ENCODE data around the gene ARHGAP26. TPM values are rescaled to one million over a fixed set of nuclear protein-coding genes. Genes with fewer than 3 reads are reported as not detected.

The ARHGAP26 gene
- total RNA-seq, 2 donors from 2014 or later: 27.5 to 80.7 TPM

DNA sequence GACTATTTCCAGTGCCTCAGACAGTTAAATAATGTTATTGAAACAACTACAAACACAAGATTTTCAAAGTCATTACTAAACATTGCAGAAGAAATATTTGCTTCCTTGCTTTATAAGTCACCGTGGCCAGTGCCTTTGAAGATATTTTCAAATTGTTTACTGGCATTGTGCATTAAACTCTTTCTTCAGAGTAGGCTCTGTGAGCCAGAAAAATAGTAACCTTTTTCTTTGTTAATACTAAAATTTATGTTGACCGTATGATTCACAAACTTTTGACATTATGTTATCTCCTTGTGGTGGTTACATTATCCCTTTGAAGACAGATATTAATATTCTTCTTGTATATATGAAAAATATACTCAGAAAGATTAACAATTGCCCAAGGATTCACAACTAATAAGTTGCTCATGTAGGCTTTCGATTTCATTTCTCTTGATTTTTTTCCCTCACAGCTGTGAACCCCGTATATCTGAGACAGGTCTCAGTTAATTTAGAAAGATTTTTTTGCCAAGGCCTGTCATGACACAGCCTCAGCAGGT, 493.2 kb downstream of the ARHGAP26 start:
- no peak overlapping the region for H3K4me3 ChIP-seq
- H3K27ac ChIP-seq: no peak overlapping the region
- H3K9me3 ChIP-seq: no peaks in the 10 kb centered on the region
- TF ChIP-seq, protein P1, sequence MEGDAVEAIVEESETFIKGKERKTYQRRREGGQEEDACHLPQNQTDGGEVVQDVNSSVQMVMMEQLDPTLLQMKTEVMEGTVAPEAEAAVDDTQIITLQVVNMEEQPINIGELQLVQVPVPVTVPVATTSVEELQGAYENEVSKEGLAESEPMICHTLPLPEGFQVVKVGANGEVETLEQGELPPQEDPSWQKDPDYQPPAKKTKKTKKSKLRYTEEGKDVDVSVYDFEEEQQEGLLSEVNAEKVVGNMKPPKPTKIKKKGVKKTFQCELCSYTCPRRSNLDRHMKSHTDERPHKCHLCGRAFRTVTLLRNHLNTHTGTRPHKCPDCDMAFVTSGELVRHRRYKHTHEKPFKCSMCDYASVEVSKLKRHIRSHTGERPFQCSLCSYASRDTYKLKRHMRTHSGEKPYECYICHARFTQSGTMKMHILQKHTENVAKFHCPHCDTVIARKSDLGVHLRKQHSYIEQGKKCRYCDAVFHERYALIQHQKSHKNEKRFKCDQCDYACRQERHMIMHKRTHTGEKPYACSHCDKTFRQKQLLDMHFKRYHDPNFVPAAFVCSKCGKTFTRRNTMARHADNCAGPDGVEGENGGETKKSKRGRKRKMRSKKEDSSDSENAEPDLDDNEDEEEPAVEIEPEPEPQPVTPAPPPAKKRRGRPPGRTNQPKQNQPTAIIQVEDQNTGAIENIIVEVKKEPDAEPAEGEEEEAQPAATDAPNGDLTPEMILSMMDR (IDR thresholded peaks at IDR 0.05): no peak
- H3K36me3 ChIP-seq: no peaks in the 10 kb centered on the region
- H3K4me1 ChIP-seq (ENCODE audit: control insufficient read depth in 1 of 2, low read depth in 2 of 2): no peaks in the 10 kb centered on the region
- no peaks in the 10 kb centered on the region for H3K27me3 ChIP-seq (replicated peaks; ENCODE audit: insufficient read depth)
- DNase-seq (ENCODE audit: low spot score): no peak
- no peak for ATAC-seq (ENCODE audit: insufficient number of reproducible peaks, low FRiP score, low read depth)

DNA sequence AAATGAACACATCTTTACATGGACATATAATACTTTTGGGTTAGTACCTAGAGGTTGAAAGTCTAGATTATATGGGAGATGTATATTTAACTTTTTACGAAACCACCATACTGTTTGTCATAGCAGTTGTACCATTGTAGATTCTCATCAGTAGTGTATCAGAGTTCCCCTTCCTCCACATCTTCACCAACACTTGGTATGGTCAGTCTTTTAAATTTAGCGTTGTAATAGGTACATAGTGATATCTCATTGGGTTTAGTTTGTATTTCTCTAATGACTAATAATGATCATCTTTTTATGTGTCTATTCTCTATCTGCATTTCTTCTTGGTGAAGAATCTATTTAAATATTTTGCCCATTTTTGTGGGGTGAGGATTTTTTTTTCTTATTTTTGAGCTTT, 495.8 kb downstream of the ARHGAP26 start:
- Histone ChIP-seq H3K4me1 (ENCODE audit: control insufficient read depth in 1 of 2, low read depth in 2 of 2) (no peaks in the 10 kb centered on the region), H3K27ac (no peak overlapping the region), H3K4me3 (no peak overlapping the region), H3K9me3 (no peaks in the 10 kb centered on the region), H3K27me3 (replicated peaks; ENCODE audit: insufficient read depth) (no peaks in the 10 kb centered on the region), H3K36me3 (no peaks in the 10 kb centered on the region)
- DNase-seq (ENCODE audit: low spot score): no peak
- ATAC-seq (ENCODE audit: insufficient number of reproducible peaks, low FRiP score, low read depth): no peak
- TF ChIP-seq, protein P1 (IDR thresholded peaks at IDR 0.05): no peak

DNA sequence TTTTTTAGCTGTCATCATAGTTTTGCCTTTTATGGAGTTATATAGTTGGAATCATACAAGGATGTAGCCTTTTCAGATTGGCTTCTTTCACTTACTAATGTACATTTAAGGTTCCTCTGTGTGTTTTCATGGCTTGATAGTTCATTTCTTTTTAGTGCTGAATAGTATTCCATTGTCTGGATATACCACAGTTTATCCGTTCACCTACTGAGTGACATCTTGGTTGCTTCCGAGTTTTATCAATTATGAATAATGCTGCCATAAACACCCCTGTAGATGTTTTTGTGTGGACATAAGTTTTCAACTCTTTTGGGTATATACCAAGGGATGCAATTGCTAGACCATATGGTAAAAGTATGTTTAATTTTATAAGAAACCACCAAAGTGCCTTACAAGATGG, 497.0 kb downstream of the ARHGAP26 start:
- H3K36me3 ChIP-seq: no peaks in the 10 kb centered on the region
- H3K4me3 ChIP-seq: no peak overlapping the region
- no peak for DNase-seq (ENCODE audit: low spot score)
- H3K4me1 ChIP-seq (ENCODE audit: control insufficient read depth in 1 of 2, low read depth in 2 of 2): no peaks in the 10 kb centered on the region
- H3K27me3 ChIP-seq (replicated peaks; ENCODE audit: insufficient read depth): no peaks in the 10 kb centered on the region
- no peak overlapping the region for H3K27ac ChIP-seq
- H3K9me3 ChIP-seq: no peaks in the 10 kb centered on the region
- TF ChIP-seq, protein P1 (IDR thresholded peaks at IDR 0.05): no peak
- no peak for ATAC-seq (ENCODE audit: insufficient number of reproducible peaks, low FRiP score, low read depth)

DNA sequence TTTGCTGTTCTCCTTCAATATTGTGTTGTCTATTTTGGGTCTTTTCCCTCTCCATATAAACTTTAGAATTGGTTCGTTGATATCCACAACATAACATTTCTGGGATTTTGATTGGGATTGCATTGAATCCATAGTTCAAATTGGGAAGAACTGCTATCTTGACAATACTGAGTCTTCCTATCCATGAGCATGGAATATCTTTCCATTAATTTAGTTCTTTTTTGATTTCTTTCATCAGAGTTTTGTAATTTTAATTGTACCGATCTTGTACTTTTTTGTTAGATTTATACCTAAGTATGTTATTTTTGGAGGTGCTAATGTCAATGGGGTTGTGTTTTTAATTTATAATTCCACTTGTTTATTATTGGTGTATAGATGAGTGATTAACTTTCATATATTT, 498.2 kb downstream of the ARHGAP26 start:
- Histone ChIP-seq H3K4me1 (ENCODE audit: control insufficient read depth in 1 of 2, low read depth in 2 of 2) (no peaks in the 10 kb centered on the region), H3K36me3 (no peaks in the 10 kb centered on the region), H3K9me3 (no peaks in the 10 kb centered on the region), H3K4me3 (no peak overlapping the region), H3K27me3 (replicated peaks; ENCODE audit: insufficient read depth) (no peaks in the 10 kb centered on the region), H3K27ac (no peak overlapping the region)
- ATAC-seq (ENCODE audit: insufficient number of reproducible peaks, low FRiP score, low read depth) (no peak), DNase-seq (ENCODE audit: low spot score) (no peak)
- TF ChIP-seq, protein P1 (IDR thresholded peaks at IDR 0.05): no peak

DNA sequence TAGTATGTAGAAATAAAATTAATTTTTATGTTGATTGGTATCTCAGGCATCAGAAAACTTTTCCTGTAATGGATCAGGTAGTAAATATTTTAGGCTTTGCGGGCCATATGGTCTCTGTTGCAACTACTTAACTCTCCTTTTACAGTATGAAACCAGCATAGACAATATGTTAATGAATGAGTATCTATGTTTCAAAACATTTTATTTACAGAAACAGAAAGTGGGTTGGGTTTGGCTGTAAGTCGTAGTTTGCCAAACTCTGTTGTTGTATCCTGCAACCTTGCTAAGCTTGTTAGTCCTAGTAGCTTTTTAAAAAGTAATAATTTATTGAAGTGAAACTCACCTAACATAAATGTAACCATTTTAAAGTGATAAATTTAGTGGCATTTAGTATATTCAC, 501.3 kb downstream of the ARHGAP26 start:
- Histone ChIP-seq H3K27ac (no peak overlapping the region), H3K9me3 (no peaks in the 10 kb centered on the region), H3K4me1 (ENCODE audit: control insufficient read depth in 1 of 2, low read depth in 2 of 2) (no peaks in the 10 kb centered on the region), H3K36me3 (no peaks in the 10 kb centered on the region), H3K27me3 (replicated peaks; ENCODE audit: insufficient read depth) (no peaks in the 10 kb centered on the region), H3K4me3 (no peak overlapping the region)
- TF ChIP-seq, protein P1 (IDR thresholded peaks at IDR 0.05): no peak
- DNase-seq (ENCODE audit: low spot score) (no peak), ATAC-seq (ENCODE audit: insufficient number of reproducible peaks, low FRiP score, low read depth) (no peak)

Data from thoracic aorta (tissue), 2 donors.